HG02571 (cell line): ENCODE measurements around the gene RBPJL.

Experiments used
- ATAC-seq: cut with Tn5 transposase; IDR thresholded peaks from one replicate; pipeline ENCODE4 v1.9.1; 2021; ENCODE audit warnings: mild to moderate bottlenecking, moderate library complexity; ENCODE audit not compliant: unreplicated experiment

The RBPJL gene

DNA sequence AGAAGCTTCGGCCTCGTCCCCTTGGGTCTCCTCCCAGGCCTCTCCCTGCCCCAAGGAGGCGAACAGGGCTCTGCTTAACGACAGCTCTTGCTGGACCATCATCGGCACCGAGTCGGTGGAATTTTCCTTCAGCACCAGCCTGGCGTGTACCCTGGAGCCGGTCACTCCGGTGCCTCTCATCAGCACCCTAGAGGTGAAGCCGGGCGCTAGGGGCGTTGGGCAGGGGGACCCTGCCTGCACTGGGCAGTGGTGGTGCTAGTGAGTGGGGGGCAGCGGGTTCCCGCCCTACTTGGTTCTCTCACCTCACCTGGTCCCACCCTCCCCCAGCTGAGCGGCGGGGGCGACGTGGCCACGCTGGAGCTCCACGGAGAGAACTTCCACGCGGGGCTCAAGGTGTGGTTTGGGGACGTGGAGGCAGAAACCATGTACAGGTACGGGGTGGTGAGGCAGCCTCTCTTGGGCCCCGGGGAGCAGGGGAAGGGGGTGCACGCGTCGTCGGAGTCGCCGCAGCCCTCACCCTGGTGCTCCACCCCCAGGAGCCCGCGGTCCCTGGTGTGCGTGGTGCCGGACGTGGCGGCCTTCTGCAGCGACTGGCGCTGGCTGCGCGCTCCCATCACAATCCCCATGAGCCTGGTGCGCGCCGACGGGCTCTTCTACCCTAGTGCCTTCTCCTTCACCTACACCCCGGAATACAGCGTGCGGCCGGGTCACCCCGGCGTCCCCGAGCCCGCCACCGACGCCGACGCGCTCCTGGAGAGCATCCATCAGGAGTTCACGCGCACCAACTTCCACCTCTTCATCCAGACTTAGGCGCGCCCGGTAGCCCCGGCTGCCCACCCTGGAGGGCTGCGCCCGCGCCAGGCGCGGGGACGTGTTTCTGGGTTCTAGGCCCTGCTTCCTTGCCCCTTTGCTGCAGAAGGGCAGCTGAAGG, 9.8 kb downstream of the RBPJL start:
- no peak for ATAC-seq

DNA sequence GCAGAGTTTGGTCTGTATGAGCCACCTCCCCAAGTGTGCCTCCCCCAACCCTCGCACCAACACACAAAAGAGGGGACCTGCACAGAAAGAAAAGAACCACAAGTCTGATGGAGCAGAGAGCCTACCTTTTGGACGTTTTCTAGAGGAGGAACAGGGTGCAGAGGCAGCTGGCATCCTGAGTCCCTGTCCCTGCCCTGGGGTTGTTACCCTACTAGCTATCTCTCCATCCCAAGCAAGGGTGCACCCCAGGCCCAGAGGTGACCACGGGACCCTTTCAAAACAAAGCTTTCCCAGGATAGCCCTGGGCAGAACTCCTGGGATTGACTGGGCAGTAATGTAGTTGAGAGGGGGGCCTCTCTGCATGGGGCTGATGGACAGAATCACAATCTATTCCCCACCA, 11.2 kb downstream of the RBPJL start:
- no peak for ATAC-seq

DNA sequence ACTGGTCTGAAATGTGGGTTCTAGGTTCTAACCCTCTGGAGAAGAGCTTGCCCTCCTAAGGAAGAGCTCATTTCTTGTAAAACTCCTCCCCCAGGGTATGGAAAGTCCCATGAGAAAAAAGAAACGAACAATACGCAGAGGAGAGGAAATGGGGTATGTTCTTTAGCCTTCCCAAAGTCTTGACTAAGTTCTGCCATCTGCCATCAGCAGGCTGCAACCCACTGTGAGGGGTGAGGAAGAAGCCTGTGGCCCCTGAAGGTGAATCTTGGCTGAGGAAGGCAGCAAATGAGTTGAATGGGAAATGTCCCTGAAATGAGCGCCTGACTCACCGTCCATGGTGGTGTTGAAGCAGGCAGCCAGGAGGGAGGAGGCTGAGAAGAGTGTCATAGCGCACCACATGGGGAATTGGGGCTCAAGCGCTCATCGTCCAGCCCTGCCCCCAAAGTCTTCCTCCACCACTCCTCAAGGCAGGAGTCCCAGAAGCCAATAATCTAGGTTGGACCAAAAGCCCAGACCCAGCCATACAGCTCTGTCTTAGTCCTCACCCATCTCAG, 11.8 kb downstream of the RBPJL start:
- ATAC-seq = no peak

DNA sequence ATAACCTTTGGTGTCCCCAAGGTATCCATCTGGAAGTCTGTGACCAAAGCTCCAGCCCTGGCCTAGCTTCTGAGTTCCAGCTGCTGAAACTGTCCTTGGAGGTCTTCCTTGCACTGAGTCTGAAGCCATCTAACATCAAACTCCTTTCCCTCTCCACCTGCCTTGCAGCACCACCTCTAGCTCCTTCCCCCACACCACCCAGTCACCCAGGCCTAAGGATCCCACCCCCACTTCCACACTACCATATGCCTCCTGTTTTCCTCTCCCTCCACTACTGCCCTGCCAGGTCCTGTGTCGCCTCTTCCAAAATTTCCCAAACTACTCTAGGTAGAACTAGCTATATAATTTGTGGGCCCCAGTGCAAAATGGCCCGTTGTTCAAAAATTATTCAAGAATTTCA, 12.3 kb downstream of the RBPJL start:
- no peak for ATAC-seq

DNA sequence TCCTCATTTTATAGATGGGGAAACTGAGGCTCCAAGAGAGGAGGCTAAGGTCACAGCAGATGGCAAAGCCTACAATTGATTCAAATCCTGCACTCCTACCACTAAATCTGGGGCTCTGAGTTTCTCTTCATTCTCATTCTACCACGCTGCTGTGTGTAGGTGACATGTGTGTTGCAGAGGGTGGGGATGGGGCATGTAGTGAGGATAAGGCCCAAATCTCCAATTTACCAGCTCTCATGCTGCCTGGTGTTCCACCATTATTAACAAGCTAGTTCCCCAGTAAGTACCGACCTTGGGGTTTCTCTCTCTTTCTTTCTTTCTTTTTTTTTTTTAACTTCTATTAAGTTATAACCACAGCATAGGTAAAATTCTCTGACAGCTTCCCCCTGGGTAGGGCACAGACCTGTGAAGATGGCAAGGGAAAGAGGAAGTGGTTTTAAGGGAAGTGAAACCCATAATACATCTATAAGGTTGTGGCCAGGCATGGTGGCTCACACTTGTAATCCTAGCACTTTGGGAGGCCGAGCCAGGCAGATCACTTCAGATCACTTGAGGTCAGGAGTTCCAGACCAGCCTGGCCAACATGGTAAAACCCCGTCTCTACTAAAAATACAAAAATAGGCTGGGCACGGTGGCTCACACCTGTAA, 14.4 kb downstream of the RBPJL start:
- ATAC-seq = no peak

DNA sequence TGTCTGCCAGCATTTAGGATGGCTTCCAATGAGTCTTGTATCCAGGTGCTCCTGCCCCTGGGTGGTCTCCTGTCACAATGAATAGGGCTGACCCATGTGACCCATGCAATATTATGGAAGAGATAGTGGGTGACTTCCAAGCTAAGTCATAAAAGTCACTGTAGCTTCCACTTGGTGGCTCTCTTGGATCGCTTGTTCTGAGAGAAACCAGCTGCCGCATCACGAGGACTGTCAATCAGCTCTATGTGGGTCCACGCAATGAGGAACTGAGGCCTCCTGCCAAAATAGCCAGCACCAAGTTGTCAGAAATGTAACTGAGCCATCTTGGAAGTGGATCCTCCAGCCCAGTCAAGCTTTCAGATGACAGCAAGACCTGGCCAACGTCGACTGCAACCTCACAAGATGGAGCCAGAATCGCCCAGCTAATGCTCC, 16.3 kb downstream of the RBPJL start:
- ATAC-seq = no peak

DNA sequence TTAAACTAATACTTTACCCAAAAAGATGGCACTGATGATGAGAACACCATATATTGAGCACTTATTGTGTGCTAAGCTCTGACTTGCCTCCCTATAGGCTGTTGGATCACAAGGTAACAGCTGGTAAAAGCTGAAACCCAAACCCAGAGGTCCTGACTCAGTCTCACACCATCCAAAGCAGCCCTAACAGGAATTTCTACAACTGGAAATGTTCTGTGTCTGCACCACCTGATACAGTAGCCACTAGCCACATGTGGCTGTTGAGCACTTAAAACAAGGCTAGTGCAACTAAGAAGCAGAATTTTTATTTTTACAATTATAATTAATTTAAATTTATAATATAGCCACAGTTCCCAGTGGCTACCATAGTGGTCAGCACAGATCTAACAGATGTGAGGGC, 17.1 kb downstream of the RBPJL start:
- ATAC-seq = no peak

DNA sequence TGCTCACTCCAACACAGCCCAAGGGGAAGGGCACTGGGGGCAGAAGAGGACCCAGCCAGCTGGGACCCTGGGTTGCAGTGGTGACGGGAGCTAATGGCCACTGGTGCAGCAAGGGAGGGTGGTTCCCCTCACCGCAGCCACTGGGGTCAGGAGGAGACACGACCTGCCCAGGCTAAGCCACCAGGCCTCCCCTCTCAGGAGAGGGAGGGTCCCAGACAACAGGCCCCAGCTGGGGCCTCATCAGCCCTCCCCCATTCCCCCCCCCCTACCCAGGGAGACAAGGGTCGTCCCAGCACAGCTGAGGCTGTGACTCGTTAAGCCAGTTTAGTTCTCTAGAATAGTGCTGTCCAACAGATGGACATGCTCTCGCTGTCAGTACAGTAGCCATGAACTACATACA, 18.7 kb downstream of the RBPJL start:
- no peak for ATAC-seq

DNA sequence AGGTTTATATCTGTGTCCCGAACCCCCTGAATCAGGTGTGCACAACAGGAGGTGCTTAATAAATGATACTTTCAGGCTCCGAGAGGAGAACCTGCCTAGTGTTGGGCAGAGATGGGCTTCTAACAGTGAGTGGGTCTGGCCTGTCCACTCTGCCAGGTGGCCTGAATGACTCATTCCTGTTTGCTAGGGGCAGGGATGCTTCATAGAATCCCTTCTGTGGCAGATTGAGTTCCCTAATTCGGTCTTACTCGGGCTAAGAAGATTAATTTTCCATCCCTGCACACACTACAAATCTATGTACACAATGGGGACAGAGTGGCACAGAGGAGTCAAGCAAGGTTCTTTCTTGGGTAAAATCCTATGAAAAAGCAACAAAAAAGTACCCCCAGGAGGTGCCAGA, 21.8 kb downstream of the RBPJL start:
- ATAC-seq = no peak

DNA sequence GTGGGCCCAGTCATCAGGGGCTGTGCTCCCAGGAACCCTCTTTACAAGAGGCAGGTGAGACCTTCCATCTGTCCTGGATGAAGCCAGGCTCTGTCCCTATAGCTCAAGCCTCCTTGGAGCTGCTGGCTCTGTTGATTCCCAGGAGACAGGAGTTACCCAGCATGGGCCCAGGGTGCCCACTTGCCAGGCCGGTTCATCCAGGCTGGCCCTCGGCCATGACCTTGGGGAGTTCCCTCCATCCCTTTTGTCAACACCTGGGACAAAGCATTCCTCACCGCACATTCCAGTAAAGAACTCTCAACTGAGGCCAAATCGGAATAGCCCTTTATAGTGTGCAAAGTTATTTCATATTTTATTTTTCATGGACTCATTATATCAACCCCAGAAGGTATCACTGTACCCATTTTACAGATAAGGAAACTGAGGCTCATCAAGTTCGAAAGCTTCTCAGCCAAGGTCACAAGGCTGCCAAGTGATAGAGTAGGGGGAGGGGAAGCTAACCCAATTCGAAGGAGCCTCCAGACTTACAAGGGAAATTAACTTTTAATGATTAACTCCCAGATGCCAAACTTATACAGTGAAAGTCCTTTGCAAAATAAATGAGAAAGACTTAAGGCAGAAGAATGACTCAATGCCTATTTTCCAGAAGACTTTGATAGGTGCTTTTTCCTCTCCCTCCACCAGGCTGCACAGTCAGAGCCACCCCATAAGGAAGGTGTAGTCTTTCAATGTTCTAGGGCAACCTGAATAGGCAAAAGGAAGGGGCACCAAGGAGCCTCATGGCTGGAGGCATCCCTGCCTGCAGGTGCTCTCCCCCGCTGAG, 23.1 kb downstream of the RBPJL start:
- ATAC-seq = no peak

DNA sequence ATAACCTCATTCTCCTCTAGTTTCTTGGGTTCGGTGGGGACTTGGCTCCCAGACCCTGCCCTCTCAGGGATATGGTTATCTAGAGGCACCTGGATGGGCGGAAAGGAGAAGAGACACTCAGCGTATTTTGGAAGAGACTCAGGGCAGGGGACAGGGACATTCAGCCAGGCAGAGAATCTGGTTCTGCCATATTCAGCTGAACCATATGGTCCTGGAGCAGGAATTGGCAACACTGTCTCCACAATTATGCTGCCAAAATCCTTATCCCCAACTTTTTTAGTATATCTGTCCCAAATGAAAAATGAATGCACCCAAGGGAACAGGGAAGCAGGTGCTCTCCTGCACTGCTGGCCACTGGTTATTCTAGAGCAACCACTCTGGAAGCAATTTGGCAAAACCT, 23.8 kb downstream of the RBPJL start:
- ATAC-seq = no peak

DNA sequence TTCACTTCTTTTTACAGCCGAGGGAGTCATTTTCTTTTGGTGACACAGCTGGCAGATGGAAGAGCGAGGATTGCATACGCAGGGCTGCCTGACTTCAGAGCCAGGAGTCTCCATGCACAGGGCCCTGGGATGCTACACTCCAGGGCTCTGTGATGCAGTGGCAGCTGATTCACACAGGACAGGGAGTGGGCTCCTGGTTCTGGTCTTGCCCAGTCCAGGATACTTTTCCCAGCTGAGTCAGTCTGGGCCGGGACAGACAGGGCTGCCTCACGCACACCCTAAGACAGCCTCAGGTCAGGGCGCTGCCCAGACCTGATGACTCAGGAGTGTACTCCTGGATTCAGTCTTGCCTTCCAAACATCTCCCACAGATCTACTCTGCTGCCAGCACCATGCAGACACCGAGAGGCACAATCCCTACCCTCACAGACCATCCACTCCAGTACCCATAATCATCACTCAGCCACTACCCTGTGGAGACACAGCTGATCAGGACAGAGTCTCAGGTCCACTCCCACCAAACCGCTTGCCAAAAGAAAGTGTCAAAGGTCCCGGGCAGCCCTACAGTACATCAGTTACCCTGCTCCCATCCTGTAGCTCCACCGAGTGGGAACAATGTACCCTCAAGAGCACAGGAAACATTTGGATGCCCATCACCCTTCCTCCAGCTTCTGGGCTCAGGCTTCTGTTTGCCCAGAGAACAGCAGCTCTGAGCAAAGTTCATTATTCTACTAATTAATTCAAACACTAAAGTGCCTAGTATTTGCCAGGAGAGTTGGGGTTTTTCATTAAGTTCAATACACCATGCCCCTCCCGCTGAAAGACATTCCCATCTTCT, 30.1 kb downstream of the RBPJL start:
- ATAC-seq = no peak

DNA sequence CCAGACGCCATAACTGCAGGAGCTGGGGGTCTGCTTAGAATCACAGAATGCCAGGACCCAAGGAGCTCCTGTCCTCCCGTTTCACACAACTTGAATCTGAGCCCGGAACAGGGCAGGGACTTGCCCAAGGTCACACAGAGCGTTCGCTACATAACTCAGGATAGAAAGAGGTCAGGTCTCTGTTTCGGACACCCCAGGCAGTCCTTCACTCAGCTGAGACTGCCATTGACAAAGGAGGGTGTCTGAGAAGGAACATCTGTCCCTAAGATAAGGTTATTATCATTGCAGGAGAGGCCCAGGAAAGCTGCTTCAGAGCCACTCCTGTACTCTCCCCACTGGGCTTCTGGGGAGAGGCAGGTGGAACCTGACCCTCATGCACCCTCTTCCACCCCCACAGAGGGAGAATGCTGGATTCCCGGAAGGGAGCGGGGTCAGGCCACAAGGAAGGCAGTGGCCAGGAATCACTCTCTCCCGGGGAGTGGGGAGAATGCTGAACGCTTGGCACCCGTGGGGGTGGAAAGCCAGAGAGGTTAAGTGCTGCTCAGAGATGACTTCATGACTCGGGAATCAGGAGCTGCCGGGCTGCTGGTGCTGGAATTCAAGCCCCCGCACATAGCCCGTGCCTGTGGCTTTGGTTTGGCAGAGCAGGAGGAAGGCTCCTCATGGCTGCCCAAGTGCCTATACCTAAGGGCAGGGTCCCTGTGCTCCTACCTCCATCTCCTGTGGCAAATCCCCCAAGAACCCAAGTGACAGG, 30.9 kb downstream of the RBPJL start:
- no peak for ATAC-seq

DNA sequence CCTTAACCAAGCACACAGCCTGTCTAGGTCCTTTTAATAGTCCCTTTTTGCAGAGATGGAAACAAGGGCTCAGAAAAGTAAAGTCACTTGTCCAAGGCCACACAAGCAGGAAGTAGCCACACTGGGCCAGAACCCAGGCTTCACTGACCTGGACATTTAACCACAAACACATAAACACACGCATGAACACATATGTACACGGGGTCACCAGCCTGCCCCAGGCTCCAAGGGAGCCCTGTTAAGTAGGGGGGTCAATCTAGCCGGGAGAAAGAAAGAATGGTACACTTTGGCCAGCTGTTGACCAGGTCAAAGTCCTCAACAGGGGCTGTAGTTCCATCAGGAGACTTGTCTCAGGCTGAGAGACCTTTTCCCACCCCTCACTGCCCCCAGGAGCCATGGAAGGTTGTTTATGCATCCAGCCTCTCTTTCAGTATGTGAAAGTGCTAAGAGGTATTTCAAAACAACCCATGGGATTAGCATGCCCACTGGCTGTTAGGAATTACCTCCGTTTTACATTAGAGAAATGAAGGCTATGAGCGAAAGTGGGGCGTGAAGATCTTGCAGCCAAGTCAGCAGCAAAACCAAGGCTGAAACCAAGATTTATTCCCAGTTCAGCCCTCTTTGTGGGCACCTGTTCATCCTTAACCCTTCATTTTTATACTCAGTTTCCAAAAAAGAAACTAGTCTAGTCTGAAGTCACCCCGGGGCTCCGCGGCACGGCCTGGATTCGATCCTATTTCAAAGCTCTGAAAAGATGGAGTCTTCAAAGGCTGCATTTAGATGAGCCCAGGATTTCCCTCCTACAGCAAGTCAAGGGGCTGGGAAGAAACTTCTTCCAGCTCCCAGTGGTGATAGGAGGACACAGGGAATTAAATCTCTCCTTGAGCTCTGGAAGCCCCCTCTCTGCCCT, 31.7 kb downstream of the RBPJL start:
- no peak for ATAC-seq

DNA sequence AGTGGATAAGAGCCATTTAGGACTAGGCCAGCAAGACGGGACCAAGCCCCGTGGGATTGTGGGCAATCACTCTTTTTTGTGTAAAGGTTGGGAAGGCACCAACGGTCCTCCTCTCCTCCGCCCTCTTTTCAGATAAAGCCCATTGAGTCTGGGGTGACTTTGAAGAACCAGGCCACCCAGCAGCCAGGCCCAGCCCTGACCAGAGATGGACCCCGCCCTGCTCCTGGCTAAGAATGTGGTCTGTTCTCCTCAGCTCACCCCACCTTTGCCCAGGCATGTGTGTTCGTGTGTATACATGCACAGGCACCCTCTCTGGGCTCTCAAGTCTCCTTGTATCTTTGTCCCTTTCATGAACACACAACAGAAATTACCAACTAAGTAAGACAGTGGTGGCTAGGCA, 32.4 kb downstream of the RBPJL start:
- no peak for ATAC-seq

DNA sequence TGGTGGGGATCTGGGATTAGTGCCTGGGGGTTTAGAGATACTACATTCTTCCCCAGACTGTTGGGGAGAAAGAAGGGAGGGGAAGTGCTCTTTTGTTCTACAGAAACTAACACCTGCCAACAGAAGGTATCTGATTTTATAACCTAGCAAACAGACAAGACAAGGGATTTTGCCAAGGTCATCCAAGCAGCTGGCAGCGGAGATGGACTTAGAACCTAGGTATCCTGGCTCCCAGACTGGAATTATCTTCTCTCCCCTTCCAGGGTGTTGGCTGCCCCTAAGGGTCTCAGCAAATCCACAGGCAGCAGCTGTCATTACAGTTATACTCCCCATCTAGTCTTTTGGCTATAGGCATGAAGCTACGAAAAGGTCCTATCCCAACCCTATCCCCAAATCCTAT, 33.2 kb downstream of the RBPJL start:
- no peak for ATAC-seq

DNA sequence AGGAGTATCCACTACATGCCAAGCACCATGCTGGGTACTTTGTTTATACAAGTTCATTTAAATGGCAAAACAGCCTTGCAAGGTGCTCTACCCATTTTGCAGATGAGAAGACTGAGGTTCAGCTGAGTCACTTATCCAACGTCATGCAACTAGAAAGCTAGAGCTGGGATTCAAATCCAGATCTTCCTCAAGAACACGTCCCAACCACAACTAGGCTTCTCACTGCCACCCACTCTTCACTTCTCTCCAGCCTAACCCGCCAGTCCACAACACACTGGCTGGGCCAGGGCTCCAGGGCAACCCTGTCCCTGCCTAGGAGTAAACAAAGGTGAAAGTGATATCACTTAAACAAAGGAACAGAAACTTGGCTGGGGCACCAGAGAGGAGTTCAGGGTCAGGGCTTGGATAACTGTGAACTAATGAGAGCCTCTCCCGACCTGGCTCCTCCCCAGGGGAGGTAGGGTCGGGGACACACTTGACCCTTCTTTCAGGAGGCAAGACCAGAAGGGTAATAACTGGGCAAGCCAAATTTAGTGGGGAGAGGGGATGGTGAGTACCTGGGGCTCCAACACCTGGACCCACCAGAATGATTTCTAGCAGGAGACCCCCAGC, 33.7 kb downstream of the RBPJL start:
- ATAC-seq = no peak

DNA sequence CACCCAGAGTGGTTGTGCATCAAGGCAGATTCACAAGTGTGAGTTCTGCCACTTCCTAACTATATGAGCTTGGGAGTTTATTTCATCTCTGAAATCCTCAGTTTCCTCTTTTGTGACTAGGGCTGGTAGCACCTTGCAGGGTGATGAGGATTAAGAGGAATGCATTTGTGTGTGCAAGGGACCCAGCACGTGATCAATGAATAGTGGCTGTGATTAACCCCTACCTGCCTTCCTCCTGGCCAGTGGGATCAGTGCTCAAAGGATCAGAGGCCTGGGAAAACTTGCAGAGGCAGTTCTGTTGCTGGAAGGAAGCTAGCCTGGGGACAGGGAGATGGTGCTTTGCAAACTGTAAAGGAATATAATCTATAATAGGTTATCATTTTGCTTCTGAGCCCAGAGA, 34.3 kb downstream of the RBPJL start:
- ATAC-seq = no peak
